ENCODE data around the gene FKBP5. TPM values are rescaled to one million over a fixed set of nuclear protein-coding genes. Genes with fewer than 3 reads are reported as not detected.

Gene FKBP5
- total RNA-seq, 1 experiment from 2014 or later: 14.3 TPM

GRCh38 chr6:35589904-35590303, 98.8 kb downstream of the FKBP5 start:
- Mint-ChIP-seq H3K4me3 (ENCODE audit: low read depth, unreplicated experiment) (no peak overlapping the region), H3K27me3 (ENCODE audit: unreplicated experiment) (no peaks in the 10 kb centered on the region), H3K27ac (ENCODE audit: unreplicated experiment) (no peak overlapping the region), H3K9me3 (ENCODE audit: low read depth, unreplicated experiment) (no peaks in the 10 kb centered on the region), H3K36me3 (ENCODE audit: insufficient read depth, unreplicated experiment) (no peaks in the 10 kb centered on the region), H3K4me1 (ENCODE audit: low read depth, unreplicated experiment) (no peaks in the 10 kb centered on the region)
- CTCF ChIA-PET: no interaction called here
- no peak for DNase-seq
- BruUV-seq (replicated peaks): no TSS peak
- intact Hi-C loops (cut with micrococcal nuclease; ENCODE audit: unreplicated experiment): no loop called here
- TF ChIP-seq CTCF (IDR thresholded peaks at IDR 0.05; ENCODE audit: unreplicated experiment): no peak

DNA sequence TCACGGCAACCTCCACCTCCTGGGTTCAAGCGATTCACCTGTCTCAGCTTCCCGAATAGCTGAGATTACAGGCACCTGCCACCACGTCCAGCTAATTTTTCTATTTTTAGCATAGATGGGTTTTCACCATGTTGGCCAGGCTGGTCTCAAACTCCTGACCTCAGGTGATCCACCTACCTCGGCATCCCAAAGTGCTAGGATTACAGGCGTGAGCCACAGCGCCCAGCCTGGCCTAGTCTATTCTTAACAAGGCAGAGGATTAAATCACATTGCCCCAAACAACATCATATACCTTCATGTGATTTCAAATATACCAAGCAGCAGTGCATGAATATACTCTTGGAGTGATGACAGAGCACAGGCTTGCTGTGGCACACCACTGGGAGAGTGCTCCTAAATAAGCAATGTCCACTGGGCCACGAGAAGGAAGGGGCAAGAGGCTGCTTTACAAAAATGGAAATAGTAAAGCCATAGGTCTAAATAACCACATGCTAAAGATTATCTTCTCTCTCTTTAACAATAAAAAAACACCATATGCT, 99.4 kb downstream of the FKBP5 start:
- no peak for TF ChIP-seq CTCF (IDR thresholded peaks at IDR 0.05; ENCODE audit: unreplicated experiment)
- Mint-ChIP-seq H3K27me3 (ENCODE audit: unreplicated experiment) (no peaks in the 10 kb centered on the region), H3K27ac (ENCODE audit: unreplicated experiment) (no peak overlapping the region), H3K4me1 (ENCODE audit: low read depth, unreplicated experiment) (no peaks in the 10 kb centered on the region), H3K4me3 (ENCODE audit: low read depth, unreplicated experiment) (no peak overlapping the region), H3K9me3 (ENCODE audit: low read depth, unreplicated experiment) (no peaks in the 10 kb centered on the region), H3K36me3 (ENCODE audit: insufficient read depth, unreplicated experiment) (no peaks in the 10 kb centered on the region)
- DNase-seq: no peak
- BruUV-seq (replicated peaks): no TSS peak
- intact Hi-C loops (cut with micrococcal nuclease; ENCODE audit: unreplicated experiment): no loop called here
- CTCF ChIA-PET: interaction anchor here (1.4 kb wide), 1 partner anchor 139 kb away, joined by 3 read pairs; no protein-coding TSS in a partner anchor

- H3K4me1 Mint-ChIP-seq (ENCODE audit: low read depth, unreplicated experiment): no peaks in the 10 kb centered on the region
- no peaks in the 10 kb centered on the region for H3K9me3 Mint-ChIP-seq (ENCODE audit: low read depth, unreplicated experiment)
- no TSS peak for BruUV-seq (replicated peaks)
- CTCF ChIA-PET: interaction anchor here (1.1 kb wide), 1 partner anchor 149 kb away, joined by 3 read pairs; no protein-coding TSS in a partner anchor
- H3K27me3 Mint-ChIP-seq (ENCODE audit: unreplicated experiment): no peaks in the 10 kb centered on the region
- intact Hi-C loops (cut with micrococcal nuclease; ENCODE audit: unreplicated experiment): no loop called here
- TF ChIP-seq CTCF (IDR thresholded peaks at IDR 0.05; ENCODE audit: unreplicated experiment): no peak
- no peaks in the 10 kb centered on the region for H3K36me3 Mint-ChIP-seq (ENCODE audit: insufficient read depth, unreplicated experiment)
- no peak for DNase-seq
- H3K4me3 Mint-ChIP-seq (ENCODE audit: low read depth, unreplicated experiment): no peak overlapping the region
- H3K27ac Mint-ChIP-seq (ENCODE audit: unreplicated experiment): no peak overlapping the region
Observed at GRCh38 chr6:35587167-35587566, 101.5 kb downstream of the FKBP5 start.

DNA sequence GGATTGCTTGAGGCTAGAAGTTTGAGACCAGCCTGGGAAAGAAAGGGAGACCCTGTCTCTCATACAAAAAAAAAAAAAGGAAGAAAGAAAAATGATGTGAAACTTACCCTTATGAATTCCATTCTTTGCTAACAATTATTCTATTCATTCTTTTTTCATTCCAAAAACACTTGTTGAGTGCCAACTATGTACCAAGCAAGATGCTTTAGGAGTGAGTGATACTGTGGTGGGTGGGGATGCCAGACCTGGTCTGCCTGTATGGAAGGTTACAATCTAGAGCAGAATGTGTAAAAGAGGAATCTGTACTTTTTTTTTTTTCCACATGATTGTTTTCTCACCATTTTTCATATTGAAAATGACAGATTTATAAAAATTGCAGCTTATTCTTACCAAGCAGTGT, 102.2 kb downstream of the FKBP5 start:
- Mint-ChIP-seq H3K4me3 (ENCODE audit: low read depth, unreplicated experiment) (no peak overlapping the region), H3K27ac (ENCODE audit: unreplicated experiment) (no peak overlapping the region)

More for the DNA sequence above, 102.2 kb downstream of the FKBP5 start:
- BruUV-seq (replicated peaks): no TSS peak
- no peaks in the 10 kb centered on the region for H3K4me1 Mint-ChIP-seq (ENCODE audit: low read depth, unreplicated experiment)
- intact Hi-C loops (cut with micrococcal nuclease; ENCODE audit: unreplicated experiment): no loop called here
- no peaks in the 10 kb centered on the region for H3K36me3 Mint-ChIP-seq (ENCODE audit: insufficient read depth, unreplicated experiment)
- no peaks in the 10 kb centered on the region for H3K9me3 Mint-ChIP-seq (ENCODE audit: low read depth, unreplicated experiment)
- CTCF ChIA-PET: no interaction called here
- no peak for TF ChIP-seq CTCF (IDR thresholded peaks at IDR 0.05; ENCODE audit: unreplicated experiment)
- H3K27me3 Mint-ChIP-seq (ENCODE audit: unreplicated experiment): no peaks in the 10 kb centered on the region
- no peak for DNase-seq
